T-helper 22 cell (primary cell): ENCODE measurements around the gene AMACR.
"Not testable (repeated sequence)": the region's sequence is repeated elsewhere in the genome, so short reads cannot be mapped to it uniquely, and the experiment has no call there.

Experiments used
- DNase-seq: peaks from one replicate; pipeline ENCODE4 v3.0.0-alpha.2; 2020; ENCODE audit warnings: low read depth

Gene AMACR

DNA sequence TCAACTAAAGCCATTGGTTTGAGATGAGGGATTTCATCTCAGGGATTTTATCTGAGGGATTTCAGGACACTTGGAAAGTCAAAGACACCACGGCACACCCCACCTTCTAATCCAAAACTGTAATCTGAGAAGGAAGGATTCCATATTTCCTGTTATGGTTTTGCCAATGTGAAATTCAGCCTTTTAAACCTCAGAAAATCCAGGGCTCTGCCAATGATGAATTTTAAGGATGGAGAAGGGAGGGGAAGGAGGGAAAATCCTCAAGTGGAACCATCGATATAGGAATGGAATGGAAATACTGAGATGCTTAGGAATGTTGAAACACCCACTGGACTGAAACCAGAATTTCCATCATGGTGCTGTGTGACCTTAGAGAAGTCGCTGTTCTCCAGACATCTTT lies 29.9 kb upstream of the AMACR start:
- DNase-seq, result no peak

- no peak for DNase-seq
These were observed 27.9 kb upstream of the AMACR start for GRCh38 chr5:34035756-34036155.

DNA sequence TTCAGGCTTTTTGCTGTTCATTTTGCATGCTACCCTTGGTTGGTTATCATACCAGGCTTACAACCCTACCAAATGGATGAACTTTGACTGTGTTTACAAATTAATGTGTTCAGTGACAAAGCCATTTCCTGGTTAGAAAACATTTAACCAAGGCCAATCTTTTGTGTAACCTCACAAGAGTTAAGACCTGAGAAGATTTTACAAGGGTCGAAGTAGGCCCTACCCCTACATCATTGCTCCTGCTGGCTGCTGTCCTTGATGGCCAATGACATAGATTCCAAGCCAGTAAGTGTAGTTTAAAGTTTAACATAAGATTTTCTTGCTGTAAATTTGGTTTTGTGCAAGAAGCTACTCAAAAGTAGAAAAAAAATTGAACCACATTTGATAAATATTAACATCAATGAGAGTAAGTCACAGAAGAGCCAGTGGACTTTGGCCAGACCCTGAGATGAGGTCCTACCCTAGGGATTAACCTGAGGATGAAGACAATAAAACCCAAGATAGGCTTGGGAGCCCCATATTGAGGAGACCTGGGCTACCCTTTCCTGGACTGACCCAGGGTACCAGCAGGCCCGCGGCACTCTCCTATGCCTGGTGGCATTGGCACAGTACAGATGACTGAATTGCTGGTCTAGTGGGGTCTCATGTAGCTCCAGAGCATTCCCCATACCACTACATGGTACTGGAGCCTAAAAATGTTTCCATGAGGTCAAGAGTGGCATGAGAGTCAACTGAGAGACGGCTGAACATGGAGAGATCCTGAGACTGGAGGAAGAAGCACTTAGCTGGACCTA lies 26.9 kb upstream of the AMACR start:
- no peak for DNase-seq

- no peak for DNase-seq
These were observed 24.1 kb upstream of the AMACR start for GRCh38 chr5:34031966-34032365.

DNA sequence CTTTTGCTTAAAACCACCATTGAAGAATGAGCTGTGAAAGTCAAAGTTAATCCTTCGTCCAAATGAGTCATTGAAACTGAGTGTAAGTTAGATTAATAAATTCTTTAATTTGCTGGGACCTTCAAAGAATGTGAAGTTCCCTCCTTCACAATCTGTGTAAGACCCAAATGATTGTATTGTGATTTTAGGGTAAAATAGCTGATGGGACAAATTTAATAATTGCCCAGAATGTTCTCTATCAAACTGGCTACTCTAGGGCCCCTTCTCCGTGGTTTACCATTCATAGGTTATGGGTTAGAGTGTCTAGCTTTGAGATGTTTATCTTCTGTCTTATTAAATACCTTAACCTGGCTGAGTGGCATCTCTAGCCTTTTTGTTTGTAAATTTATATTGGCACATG lies 23.3 kb upstream of the AMACR start:
- no peak for DNase-seq

- DNase-seq, result not testable (repeated sequence)
These were observed 22.7 kb upstream of the AMACR start for GRCh38 chr5:34030585-34030984.

GRCh38 chr5:34030048-34030447 lies 22.2 kb upstream of the AMACR start:
- no peak for DNase-seq

GRCh38 chr5:34028349-34028748 lies 20.5 kb upstream of the AMACR start:
- no peak for DNase-seq

GRCh38 chr5:34026089-34026761 lies 18.4 kb upstream of the AMACR start:
- no peak for DNase-seq

GRCh38 chr5:34022121-34022705 lies 14.4 kb upstream of the AMACR start:
- no peak for DNase-seq

GRCh38 chr5:34021334-34021733 lies 13.5 kb upstream of the AMACR start:
- no peak for DNase-seq

DNA sequence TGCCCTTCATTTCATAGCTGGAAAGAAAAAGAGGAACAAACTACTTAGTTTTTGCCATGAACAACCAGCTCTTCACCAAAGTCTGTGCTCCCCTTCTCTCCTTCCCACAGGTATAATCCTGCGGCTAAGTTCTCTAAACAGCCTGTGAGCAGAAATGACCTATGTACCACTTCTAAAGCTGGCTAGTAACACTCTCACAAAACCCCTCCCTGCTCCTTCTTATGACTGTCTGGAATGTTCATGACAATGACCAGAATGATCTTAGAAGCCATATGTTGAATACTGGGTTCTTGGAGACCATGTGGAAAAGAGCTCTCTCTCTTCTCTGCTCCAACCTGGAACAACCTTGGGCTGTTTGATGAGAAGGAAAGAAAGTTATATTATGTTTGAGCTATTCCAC lies 12.9 kb upstream of the AMACR start:
- DNase-seq, result no peak

DNA sequence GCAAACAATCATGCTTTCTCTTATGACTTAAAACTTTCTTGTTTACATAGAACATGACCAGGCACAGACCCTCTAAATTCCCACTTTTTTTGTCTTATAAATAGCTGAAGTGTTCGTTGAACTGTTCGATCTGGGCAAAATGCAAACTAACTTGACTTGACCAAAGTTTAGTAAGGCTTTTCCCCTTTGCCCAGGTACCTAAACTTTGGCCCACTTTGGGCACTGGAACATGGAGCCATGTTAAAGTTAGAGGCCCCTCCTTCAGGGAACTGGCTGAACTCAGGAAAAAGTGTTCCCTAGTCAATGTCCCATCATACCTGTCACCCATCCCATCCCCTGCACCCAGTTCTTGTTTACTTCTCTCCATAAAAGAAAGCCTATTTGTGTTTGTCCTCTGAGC lies 9.4 kb upstream of the AMACR start:
- no peak for DNase-seq

- DNase-seq, result no peak
These were observed 8.9 kb upstream of the AMACR start for GRCh38 chr5:34016750-34017149.

GRCh38 chr5:34016222-34016621 lies 8.4 kb upstream of the AMACR start:
- no peak for DNase-seq

DNA sequence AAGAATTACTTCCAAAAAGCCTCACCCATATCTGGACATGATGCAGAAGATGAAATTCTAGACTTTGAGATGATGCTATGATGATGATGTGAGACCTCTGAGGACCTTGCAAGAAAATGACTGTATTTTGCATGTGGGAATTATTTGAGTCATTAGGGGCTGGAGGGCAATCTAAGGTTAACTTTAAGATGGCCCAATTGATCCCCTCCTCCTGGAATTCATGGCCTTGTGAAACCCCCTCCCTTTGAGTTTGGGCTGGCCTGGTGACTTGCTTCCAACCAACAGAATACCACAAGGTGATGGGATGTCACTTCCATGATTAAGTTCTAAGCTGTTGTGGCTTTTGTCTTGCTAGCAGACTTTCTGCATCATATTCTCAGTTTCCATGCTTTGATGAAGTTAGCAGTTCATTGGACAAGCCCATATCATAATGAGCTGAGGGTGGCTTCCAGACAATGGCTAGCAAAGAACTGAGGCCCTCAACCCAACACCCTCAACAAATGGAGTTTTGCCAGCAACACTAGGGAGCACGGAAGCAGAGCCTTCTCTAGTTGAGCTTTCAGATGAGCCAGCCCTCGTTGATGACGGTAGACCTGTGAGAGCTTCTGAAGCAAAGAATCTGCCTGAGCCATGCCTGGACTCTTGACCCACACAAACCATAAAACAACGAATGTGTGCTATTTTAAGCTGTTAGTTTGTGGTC lies 7.4 kb upstream of the AMACR start:
- DNase-seq, result no peak

DNA sequence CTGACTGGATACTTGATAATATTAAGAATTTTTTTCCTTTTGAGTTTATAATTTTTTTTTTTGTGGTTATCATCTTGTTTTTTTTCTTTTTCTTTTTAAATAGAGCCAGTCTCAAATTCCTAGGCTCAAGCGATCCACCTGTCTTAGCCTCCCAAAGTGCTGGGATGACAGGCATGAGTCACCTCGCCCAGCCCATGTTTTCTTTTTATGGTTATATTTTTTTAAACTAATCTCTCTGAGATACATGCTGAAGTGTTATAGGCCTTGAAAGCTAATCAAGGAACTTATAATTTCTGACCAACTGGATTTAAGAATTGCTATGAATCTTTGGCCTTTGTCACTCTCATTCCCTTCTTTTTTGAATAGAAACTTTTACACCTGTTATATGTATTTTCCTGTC lies 6.8 kb upstream of the AMACR start:
- DNase-seq, result no peak

DNA sequence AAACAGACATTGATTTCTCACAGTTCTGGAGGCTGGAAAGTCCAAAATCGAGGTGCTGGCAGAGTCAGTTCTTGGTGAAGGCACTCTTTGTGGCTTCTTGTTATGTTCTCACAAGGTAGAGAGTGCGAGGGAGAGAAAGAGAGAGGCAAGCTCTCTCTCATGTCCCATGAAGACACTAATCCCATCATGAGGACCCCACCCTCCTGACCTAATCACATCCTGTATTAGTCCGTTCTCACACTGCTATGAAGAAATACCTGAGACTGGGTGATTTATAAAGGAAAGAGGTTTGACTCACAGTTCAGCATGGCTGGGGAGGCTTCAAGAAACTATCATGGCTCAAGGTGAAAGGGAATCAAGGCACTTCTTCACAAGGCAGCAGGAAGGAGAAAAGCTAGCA lies 5.7 kb upstream of the AMACR start:
- no peak for DNase-seq

DNA sequence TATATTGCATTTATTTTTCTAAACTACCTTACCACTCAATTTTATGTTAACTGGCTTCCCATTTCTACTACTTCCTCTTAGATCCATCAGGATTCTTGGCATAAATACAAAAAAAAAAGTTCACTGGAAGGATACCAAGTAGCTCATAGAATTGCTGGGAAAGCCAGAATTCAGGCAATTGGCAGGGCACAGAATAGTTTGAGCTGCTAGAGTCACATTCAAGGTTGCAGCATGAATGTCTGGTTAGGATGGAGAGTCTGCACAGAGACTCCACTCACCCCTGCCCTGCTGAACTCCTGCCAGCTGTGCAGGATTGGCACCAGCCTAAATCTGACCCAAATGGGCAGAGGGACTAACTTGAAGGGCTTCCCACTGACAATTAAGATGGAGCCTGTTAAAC lies 4.9 kb upstream of the AMACR start:
- no peak for DNase-seq

DNA sequence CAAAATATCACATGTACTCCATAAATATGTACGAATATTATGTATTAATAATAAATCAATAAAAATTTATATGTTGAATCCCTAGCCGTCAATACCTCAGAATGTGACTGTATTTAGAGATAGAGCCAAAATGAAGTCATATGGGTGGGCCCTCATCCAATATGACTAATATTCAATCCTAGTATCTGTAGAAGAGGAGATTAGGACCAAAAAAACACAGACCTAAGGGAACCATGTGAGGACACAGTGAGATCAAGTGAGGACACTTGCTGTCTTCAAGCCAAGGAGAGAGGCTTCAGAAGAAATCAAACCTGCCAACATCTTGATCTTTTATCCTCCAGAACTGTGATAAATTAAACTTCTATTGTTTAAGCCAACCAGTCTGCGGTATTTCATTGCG lies 3.7 kb upstream of the AMACR start:
- no peak for DNase-seq

GRCh38 chr5:34010146-34010545 lies 2.3 kb upstream of the AMACR start:
- not testable (repeated sequence) for DNase-seq

DNA sequence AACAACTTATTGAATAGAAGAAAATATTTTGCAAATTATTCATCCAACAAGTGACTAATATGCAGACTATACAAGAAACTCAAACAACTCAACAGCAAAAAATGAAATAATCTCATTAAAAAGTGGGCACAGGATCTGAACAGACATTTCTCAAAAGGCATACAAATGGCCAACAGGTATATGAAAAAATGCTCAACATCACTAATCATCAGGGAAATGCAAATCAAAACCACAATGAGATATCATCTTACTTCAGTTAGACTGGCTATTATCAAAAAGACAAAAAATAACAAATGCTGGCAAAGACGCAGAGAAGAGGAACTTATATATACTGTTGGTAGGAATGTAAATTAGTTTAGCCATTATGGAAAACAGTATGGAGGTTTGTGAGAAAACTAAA lies 1.8 kb upstream of the AMACR start:
- no peak for DNase-seq

GRCh38 chr5:34008802-34009201 lies 952 bp upstream of the AMACR start:
- DNase-seq, result no peak
